NCI-H128 (cell line): ENCODE data around the gene CHRD.

Experiments
- DNase-seq: peaks from one replicate; lab custom pipeline; 2025; ENCODE audit not compliant: unreplicated experiment; lab: John Stamatoyannopoulos, UW

CHRD gene

DNA sequence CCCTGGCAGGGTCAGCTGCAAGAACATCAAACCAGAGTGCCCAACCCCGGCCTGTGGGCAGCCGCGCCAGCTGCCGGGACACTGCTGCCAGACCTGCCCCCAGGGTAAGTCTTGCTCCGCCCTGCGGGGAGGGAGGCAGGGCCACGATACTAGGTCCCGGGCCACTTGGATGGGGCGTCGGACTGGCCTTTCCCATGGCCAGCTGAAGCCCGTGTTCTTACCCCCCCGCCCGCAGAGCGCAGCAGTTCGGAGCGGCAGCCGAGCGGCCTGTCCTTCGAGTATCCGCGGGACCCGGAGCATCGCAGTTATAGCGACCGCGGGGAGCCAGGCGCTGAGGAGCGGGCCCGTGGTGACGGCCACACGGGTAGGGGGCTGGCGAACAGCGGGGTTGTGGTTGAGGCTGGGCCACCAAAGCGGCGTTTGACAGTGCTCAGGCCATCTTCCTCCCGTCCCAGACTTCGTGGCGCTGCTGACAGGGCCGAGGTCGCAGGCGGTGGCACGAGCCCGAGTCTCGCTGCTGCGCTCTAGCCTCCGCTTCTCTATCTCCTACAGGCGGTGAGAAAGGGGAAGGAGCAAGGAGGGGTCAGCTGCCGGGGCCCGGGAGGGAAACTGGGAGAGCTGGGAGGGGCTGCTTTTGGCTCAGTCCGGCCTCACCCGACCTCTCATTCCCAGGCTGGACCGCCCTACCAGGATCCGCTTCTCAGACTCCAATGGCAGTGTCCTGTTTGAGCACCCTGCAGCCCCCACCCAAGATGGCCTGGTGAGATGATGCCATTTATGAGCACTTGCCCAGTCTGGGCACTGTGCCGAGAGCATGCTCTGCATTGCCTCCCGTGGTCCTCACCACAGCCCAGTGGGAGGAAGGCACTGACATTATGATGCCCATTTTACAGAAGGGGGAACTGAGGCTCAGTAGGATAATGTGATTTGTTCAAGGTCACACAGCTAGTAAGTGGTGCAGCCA is 1.7 kb downstream of the CHRD start:
- no peak for DNase-seq

DNA sequence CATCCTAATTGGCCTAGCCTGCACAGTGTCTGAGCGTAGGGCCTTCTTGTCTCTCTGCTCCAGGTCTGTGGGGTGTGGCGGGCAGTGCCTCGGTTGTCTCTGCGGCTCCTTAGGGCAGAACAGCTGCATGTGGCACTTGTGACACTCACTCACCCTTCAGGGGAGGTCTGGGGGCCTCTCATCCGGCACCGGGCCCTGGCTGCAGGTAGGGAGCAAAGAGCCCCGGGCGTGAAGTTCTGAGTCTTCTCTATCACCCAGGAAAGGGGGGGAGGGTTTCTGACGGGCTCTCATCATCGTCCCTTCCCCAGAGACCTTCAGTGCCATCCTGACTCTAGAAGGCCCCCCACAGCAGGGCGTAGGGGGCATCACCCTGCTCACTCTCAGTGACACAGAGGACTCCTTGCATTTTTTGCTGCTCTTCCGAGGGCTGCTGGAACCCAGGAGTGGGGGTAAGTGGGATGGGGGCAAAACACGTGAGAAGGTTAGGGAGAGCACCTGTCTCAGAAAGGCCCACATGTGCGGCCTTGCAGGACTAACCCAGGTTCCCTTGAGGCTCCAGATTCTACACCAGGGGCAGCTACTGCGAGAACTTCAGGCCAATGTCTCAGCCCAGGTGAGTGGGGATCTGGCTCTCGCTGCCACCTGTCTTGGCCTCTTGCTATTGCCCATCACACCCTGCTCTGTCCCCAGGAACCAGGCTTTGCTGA is 2.6 kb downstream of the CHRD start:
- DNase-seq = no peak

DNA sequence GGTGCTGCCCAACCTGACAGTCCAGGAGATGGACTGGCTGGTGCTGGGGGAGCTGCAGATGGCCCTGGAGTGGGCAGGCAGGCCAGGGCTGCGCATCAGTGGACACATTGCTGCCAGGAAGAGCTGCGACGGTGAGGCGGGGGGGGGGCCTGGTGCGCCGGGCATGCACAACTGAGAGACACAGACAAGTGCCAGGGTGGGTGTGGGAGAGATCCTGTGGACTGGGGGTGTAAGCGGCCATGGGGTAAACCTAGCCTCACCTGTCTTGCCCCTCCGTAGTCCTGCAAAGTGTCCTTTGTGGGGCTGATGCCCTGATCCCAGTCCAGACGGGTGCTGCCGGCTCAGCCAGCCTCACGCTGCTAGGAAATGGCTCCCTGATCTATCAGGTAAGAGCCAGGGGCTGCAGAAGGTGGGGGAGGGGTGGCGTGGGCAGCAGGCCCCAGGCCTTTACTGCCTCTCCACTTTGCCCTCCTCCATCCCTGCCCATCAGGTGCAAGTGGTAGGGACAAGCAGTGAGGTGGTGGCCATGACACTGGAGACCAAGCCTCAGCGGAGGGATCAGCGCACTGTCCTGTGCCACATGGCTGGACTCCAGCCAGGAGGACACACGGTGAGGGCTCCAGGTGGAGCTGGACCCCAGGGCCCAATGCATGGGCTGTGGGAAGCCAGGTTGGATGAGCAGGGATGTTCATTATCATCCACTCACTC is 3.3 kb downstream of the CHRD start:
- DNase-seq = no peak

DNA sequence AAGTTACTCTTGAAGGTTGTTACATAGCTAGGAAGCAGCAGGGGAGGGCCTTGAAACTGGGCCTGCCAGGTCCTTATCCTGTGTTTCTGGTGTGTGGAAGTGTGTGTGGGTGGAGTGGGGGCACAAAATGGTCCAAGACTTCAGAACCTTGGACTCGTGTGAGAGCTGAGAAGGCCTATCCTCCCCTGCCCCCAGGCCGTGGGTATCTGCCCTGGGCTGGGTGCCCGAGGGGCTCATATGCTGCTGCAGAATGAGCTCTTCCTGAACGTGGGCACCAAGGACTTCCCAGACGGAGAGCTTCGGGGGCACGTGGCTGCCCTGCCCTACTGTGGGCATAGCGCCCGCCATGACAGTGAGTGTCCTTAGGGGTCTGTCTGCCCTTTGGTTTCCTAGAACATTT is 4.5 kb downstream of the CHRD start:
- DNase-seq = no peak

DNA sequence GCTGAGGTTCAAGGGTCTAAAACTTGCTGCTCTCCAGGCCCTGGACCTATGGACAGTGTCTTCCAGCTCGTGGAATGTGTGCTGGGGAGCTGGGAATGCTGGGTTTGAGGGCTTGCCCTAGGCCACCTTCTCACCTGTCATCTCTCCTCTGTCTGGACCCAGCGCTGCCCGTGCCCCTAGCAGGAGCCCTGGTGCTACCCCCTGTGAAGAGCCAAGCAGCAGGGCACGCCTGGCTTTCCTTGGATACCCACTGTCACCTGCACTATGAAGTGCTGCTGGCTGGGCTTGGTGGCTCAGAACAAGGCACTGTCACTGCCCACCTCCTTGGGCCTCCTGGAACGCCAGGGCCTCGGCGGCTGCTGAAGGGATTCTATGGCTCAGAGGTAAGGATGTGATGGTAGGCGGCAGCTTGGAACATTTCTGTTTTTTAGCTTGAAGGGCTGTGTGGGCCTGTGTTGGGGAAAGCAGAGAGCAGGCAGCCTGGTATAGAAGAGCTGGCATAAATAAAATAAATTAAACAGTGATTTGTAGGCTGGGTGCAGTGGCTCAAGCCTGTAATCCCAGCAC is 5.1 kb downstream of the CHRD start:
- DNase-seq = no peak

DNA sequence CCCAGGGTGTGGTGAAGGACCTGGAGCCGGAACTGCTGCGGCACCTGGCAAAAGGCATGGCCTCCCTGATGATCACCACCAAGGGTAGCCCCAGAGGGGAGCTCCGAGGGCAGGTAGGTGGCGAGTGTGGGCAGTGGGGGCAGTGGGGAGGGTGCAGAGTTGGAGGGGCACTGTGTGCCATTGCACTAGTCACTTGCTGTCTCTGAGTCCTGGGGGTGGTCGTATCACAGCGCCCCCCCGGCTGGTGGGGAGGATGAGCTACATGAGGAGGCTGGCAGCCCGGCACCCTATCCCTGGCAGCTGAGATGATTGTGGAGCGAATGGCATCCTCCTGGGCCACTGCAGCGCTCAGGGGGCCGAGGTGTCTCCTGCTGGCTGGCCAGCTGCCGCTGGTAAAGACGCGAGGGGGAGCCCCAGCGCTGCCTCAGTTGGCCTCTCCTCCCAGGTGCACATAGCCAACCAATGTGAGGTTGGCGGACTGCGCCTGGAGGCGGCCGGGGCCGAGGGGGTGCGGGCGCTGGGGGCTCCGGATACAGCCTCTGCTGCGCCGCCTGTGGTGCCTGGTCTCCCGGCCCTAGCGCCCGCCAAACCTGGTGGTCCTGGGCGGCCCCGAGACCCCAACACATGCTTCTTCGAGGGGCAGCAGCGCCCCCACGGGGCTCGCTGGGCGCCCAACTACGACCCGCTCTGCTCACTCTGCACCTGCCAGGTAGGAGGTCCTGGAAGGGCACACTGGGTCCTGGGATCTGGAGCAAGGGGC is 6.4 kb downstream of the CHRD start:
- no peak for DNase-seq

DNA sequence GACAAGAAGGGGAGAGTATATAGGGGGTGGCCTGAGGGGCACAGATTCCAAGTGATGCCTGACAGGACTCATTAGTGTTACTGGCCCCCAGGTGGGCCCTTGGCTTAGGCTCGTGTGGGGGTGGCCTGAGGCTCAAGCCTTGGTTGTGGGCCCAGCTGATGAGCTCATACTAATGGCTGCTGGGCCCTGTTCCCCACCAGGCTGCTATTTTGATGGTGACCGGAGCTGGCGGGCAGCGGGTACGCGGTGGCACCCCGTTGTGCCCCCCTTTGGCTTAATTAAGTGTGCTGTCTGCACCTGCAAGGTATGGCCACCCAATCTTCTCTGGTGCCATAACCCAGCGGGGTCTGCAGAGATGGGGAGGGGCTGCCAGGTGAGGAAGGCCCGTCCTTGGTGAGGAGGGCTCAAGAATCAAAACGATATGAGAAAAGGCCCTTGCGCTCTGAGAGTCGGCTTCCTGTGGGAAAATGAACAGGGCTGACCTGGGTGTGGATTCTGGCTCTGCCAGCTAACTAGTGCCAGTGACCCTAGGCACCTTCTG is 7.4 kb downstream of the CHRD start:
- DNase-seq = no peak

DNA sequence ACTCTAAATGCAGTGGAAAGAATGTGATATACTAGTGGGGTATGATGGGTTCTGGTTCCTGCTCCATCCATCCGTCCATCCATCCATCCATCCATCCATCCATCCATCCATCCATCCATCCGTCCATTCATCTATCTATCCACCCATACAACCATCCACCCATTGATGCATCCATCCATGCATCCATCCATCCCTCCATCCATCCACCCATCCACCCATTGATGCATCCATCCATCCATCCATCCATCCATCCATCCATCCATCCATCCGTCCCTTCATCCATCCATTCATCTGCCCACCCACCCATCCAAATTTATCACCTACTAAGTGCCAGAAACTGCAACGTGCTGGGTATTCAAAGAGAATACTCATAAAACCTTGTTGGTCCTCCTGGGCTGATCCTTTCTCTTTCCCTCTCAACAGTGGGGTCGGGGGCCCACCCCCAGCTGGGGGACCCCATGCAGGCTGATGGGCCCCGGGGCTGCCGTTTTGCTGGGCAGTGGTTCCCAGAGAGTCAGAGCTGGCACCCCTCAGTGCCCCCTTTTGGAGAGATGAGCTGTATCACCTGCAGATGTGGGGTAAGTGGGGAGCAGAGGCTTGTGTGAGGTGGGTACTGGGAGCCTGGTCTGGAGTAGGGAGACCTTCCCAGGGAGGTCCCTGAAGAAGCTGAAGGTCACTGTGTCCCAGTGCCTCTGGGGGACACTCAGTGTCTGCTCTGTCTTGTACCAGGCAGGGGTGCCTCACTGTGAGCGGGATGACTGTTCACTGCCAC is 8.5 kb downstream of the CHRD start:
- no peak for DNase-seq

DNA sequence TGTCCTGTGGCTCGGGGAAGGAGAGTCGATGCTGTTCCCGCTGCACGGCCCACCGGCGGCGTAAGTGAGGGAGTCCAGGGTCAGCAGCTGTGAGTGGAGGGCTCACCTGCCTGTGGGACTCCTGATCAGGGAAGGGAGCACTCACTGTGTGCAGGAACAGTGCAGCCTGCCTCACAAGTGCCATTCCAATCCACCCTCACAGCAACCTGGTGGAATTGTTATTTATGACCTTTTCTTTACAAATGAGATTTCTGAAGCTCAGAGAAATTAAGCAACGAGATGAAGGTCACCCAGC is 9.0 kb downstream of the CHRD start:
- DNase-seq = no peak

DNA sequence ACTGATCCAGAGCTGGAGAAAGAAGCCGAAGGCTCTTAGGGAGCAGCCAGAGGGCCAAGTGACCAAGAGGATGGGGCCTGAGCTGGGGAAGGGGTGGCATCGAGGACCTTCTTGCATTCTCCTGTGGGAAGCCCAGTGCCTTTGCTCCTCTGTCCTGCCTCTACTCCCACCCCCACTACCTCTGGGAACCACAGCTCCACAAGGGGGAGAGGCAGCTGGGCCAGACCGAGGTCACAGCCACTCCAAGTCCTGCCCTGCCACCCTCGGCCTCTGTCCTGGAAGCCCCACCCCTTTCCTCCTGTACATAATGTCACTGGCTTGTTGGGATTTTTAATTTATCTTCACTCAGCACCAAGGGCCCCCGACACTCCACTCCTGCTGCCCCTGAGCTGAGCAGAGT is 9.5 kb downstream of the CHRD start:
- DNase-seq = no peak

DNA sequence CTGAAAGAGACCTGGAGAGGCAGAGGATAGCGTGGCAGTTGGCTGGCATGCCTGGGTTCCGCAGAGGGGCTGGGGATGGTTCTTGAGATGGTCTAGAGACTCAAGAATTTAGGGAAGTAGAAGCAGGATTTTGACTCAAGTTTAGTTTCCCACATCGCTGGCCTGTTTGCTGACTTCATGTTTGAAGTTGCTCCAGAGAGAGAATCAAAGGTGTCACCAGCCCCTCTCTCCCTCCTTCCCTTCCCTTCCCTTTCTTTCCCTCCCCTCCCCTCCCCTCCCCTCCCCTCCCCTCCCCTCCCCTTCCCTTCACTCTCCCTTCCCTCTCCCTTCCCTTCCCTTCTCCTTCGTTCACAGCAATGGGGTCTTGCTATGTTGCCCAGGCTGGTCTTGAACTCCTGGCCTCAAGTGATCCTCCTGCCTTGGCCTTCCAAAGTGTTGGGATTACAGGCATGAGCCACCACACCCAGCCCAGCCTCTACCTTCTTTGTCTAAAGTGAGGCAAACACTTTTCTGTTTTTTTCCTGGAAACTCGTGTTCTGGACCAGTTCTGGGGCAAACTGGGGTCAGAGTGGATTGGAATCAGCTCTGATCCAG is 10.2 kb downstream of the CHRD start:
- no peak for DNase-seq

DNA sequence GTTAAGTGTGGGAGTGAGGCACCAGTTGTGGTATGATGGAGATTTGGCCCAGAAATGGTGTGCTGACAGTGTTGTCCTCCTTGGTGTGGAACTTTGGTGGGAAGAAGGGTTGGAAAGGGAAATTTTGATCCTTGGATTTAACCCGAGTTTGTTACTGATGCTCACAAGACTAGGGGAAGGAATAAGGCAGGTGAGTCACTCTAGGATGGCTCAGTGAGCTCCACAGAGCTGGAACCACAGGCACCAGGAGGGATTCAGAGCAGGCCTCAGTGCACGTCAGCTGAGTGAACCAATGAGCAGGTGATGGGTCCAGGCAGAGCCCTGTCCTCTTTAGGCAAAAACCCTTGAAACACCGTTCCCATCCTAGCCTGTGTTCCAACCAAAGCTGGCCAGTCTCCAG is 11.4 kb downstream of the CHRD start:
- DNase-seq = no peak

DNA sequence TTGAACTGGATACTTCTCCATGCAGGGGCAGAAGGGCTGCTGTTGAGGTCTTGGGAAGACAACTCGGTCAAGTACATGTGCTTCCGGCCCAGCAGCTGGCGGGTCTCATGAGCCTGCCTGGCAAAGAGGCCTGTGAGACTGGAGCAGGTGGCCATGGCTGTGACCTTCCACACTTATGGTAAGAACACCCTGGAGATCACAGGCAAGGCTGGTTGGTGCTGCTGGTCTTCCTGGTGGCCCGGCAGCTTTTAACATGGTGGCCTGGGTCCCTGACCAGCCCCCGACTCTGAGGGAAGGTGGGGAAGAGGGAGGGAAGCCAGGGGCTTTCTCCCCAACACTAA is 15.4 kb downstream of the CHRD start:
- no peak for DNase-seq

DNA sequence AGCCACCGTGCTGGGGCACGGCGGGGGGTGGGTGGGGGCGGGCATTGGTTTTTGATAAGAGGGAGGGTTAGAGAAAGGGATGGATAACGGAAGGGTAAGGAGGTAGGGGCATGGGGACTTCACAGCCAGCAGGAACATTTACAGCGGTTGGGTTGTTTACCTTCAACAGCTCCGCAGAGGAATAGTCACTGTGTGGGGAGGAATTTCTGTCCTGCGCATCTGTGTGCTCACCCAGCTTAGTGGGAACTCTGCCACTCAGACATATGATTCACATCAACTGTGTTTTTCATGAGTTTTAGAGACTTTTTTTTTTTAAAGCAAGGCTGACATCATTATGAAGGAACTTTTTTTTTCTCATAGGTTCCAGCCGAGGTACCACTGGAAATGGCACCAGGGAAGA is 19.6 kb downstream of the CHRD start:
- no peak for DNase-seq

DNA sequence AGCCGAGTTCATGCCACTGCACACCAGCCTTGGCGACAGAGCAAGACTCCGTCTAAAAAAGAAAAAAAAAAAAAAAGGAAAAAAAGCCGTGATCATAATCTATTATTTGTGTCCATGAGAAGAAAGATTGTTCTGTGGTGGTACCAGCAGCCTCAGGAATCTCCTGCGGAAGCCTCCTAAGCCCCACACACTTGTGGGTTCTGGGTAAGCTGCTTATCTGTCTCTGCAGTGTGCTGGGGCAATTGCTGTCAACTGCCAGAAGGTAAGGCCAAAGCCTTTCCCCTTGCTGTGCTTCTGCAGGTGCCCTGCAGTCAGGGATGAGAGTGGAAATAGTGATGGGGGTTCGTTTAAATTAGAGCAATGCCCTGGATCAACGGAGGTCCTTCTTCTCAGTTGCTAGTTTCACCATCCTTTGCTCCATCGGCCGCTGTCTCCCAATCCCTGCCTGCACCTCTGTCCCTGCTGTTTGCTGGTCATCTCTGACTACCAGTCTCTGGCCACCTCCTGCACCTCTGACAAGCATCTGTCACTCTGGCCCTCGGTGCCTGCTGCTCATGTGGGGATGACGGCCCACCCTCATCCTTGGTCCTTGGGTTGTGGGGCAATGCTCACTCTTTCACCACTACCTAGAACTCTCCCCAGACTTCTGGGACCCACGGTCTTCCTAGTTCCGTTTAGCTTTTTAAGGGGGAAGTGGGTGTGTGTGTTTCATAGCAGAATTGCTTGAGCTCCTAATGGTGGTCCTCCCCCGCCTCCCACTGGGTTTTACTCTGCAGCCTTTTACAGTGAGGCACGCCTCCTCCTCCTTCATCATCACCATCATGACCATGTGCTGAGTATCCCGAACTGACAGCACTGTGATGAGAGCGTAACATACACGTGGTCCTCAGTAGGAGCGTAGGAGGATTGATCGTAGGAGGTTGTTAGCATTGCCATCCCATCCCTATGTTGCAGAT is 25.5 kb downstream of the CHRD start:
- DNase-seq = no peak

DNA sequence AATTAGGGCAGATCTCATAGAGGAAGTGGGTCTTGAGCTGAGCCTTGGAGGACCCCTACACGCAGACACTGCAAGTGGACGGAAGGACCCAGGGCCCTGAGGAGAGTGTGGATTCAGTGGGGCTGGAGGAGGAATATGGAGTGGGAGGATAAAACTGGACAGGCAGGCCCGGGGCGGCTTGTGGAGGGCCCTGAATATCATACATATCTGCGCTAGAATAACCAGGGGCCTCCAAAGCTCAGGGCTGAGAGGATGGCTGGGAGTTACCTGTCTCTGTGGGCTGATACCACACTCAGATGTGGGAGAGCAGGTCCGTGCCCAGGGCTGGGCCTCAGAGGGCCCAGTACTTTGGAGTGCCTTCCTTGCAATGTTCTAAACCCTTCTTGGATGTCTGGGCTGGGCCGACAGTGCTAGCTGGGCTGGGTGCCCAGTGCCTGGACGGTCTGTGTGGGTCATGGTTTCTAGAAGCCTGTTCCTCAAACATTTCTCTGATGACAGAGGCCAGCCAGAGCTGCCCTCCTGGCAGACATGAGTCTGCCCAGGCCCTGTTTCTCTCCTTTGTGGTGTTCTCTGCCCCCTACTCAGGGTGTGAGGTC is 29.6 kb downstream of the CHRD start:
- no peak for DNase-seq

DNA sequence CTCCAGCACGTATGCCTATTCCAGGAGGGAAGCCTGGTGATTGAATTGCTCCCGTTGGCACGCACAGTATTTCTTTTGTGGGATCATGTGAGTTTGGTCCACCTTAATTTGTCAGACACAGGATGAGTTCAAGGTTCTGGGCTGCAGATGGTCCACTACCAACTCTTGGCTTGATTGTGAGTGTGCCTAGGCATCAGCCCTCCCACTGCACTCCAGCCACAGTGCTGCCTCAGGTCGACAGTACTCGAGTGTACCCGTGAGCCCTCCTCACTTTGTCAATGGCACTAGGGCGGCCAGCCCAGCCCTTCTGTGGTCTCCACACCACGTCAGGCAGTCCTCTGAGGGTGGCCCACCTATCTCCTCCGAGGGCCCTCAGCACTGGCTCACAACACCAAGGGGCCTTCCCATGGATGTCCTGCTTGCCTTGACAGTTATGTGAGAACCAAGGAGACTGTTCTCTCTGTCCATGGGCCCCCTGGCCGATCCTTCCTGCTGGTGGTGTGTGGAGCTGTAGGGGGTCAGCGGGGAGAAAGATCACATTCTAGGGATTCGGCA is 30.2 kb downstream of the CHRD start:
- no peak for DNase-seq
